HEK293 (cell line): Measurements from ENCODE around the gene FNDC1.

Experiments used
- CTCF ChIA-PET: fragments of 350-600 bp; formaldehyde crosslinking; extraction: SDS; loops from one replicate; lab custom pipeline; 2021; ENCODE audit warnings: antibody characterized with exemption; lab: Yijun Ruan, JAX
- POLR2A ChIA-PET: fragments of 300-600 bp; formaldehyde crosslinking; extraction: SDS; loops from one replicate; lab custom pipeline; 2020; ENCODE audit warnings: antibody characterized with exemption, inconsistent platforms; lab: Yijun Ruan, JAX
- H3K27ac ChIP-seq: fragments of 200-500 bp; sonication (Bioruptor generic); 2 replicates; pipeline ENCODE4 v1.5.1; 2014; ENCODE audit warnings: low read depth, low read length, control low read depth, inconsistent platforms; ENCODE audit errors: extremely low read depth
- H3K36me3 ChIP-seq, 2 experiments: fragments of 200-500 bp in 1 of 2; sonication (Bioruptor generic) in 1 of 2; 1 replicate in 1 of 2; 2 replicates in 1 of 2; pipeline ENCODE4 v1.5.1; 2014 to 2017; ENCODE audit warnings: inconsistent platforms in 2 of 2, low read length in 2 of 2; ENCODE audit not compliant: control insufficient read depth in 2 of 2, insufficient read depth in 1 of 2
- H3K4me1 ChIP-seq: fragments of 200-500 bp; sonication (Bioruptor generic); 2 replicates; pipeline ENCODE4 v1.5.1; 2014; ENCODE audit warnings: mild to moderate bottlenecking, low read length, inconsistent platforms; ENCODE audit not compliant: control insufficient read depth, insufficient read depth
- H3K4me3 ChIP-seq: 2 replicates; pipeline ENCODE4 v1.5.1; 2011; ENCODE audit warnings: low read depth, mild to moderate bottlenecking, control low read depth, low read length, moderate library complexity
- H3K9me3 ChIP-seq: fragments of 200-500 bp; sonication (Bioruptor generic); 2 replicates; pipeline ENCODE4 v1.5.1; 2014; ENCODE audit warnings: low read depth, low read length, inconsistent platforms; ENCODE audit not compliant: control insufficient read depth, insufficient read depth
- GLI2 ChIP-seq: fragments of 450-650 bp; formaldehyde crosslinking; IDR thresholded peaks from 2 replicates; pipeline ENCODE4; 2017; ENCODE audit warnings: missing biosample characterization, missing genetic modification characterization, low read depth, borderline replicate concordance
- KLF8 ChIP-seq: fragments of 450-650 bp; formaldehyde crosslinking; IDR thresholded peaks from 2 replicates; pipeline ENCODE4 v1.5.1; 2016; ENCODE audit warnings: missing biosample characterization, missing genetic modification characterization
- MZF1 ChIP-seq: fragments of 450-650 bp; formaldehyde crosslinking; IDR thresholded peaks from 2 replicates; pipeline ENCODE4 v1.5.1; 2017; ENCODE audit warnings: missing biosample characterization, missing genetic modification characterization, borderline replicate concordance
- OSR2 ChIP-seq: fragments of 450-650 bp; formaldehyde crosslinking; IDR thresholded peaks from 2 replicates; pipeline ENCODE4 v1.5.1; 2016; ENCODE audit warnings: missing biosample characterization, missing genetic modification characterization
- SCRT2 ChIP-seq: fragments of 450-650 bp; formaldehyde crosslinking; IDR thresholded peaks from 2 replicates; pipeline ENCODE4 v1.5.1; 2016; ENCODE audit warnings: missing biosample characterization, missing genetic modification characterization
- ZBTB1 ChIP-seq: fragments of 450-650 bp; formaldehyde crosslinking; IDR thresholded peaks from 2 replicates; pipeline ENCODE4 v1.5.1; 2016; ENCODE audit warnings: missing biosample characterization, missing genetic modification characterization
- ZFP37 ChIP-seq: fragments of 450-650 bp; formaldehyde crosslinking; IDR thresholded peaks from 2 replicates; pipeline ENCODE4 v1.5.1; 2016; ENCODE audit warnings: missing biosample characterization, missing genetic modification characterization
- ZNF24 ChIP-seq: fragments of 450-650 bp; formaldehyde crosslinking; IDR thresholded peaks from 2 replicates; pipeline ENCODE4 v1.5.1; 2016; ENCODE audit warnings: missing biosample characterization, missing genetic modification characterization
- ZNF350 ChIP-seq: fragments of 450-650 bp; formaldehyde crosslinking; IDR thresholded peaks from 2 replicates; pipeline ENCODE4 v1.5.0; 2017; ENCODE audit warnings: missing biosample characterization, mild to moderate bottlenecking, missing genetic modification characterization
- ZNF548 ChIP-seq: fragments of 450-650 bp; formaldehyde crosslinking; IDR thresholded peaks from 2 replicates; pipeline ENCODE4 v1.5.1; 2016; ENCODE audit warnings: missing biosample characterization, missing genetic modification characterization
- ZNF610 ChIP-seq: fragments of 450-650 bp; formaldehyde crosslinking; IDR thresholded peaks from 2 replicates; pipeline ENCODE4 v1.5.1; 2016; ENCODE audit warnings: missing biosample characterization, missing genetic modification characterization, borderline replicate concordance
- ZNF654 ChIP-seq: fragments of 450-650 bp; formaldehyde crosslinking; IDR thresholded peaks from 2 replicates; pipeline ENCODE4 v1.5.1; 2016; ENCODE audit warnings: low read depth, missing biosample characterization, missing genetic modification characterization
- ZNF660 ChIP-seq: fragments of 450-650 bp; IDR thresholded peaks from 2 replicates; pipeline ENCODE4 v1.5.1; 2018; ENCODE audit warnings: missing biosample characterization, mild to moderate bottlenecking, missing genetic modification characterization
- TF ChIP-seq, protein P1 (sequence below): fragments of 450-650 bp; formaldehyde crosslinking; IDR thresholded peaks from 2 replicates; pipeline ENCODE4 v1.5.1; 2017; ENCODE audit warnings: missing biosample characterization, missing genetic modification characterization
- TF ChIP-seq, protein P2 (sequence below): fragments of 450-650 bp; formaldehyde crosslinking; IDR thresholded peaks from 2 replicates; pipeline ENCODE4 v1.5.1; 2017; ENCODE audit warnings: missing biosample characterization, missing genetic modification characterization
- TF ChIP-seq, protein P3 (sequence below): fragments of 450-650 bp; formaldehyde crosslinking; IDR thresholded peaks from 2 replicates; pipeline ENCODE4 v1.5.1; 2016; ENCODE audit warnings: missing biosample characterization, missing genetic modification characterization
- TF ChIP-seq, protein P4 (sequence below): fragments of 450-650 bp; formaldehyde crosslinking; IDR thresholded peaks from 2 replicates; pipeline ENCODE4 v1.5.1; 2017; ENCODE audit warnings: missing biosample characterization, missing genetic modification characterization
- TF ChIP-seq, protein P5 (sequence below): fragments of 450-650 bp; formaldehyde crosslinking; IDR thresholded peaks from 2 replicates; pipeline ENCODE4 v1.5.1; 2016; ENCODE audit warnings: missing biosample characterization, missing genetic modification characterization

FNDC1 gene

DNA sequence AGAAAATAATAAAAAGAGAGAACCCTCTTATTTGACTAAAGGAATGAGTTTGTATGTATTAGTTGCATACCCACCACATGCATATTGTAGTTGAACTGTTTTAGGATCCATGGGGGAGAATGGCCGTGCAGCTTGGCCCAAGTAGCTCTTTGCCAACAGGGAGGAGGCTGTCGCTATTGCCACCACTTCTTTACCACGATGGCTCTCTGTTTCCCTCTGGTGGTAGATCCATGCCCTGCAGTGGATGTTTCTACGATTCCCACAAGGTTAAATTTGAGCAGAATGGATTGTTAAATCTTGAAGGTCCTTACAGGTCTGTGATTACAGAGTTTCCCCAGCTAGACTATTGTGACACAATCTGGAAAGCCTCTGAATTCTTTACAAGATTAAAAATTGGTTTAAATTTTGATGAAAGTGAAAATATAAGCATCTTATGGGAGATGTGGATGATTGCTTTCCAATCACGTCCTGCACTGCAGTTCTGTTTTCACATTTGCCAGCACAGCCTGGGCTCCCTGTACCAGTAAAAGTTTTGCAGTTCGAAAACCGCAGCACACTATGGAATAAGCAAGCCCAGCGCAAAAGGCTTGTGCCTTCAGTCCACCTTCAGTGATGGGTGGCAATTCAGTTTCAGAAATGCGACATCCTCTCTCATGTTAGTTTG is 34.4 kb upstream of the FNDC1 start (continued):
- TF ChIP-seq ZNF660 (tag by site-specific recombination) (0 out of 2 replicates have a peak, but pooled peaks have one; percentile 42), ZBTB1 (no peak), ZFP37 (no peak), ZNF654 (tag by site-specific recombination) (peak; percentile 82)
- TF ChIP-seq, protein P1, sequence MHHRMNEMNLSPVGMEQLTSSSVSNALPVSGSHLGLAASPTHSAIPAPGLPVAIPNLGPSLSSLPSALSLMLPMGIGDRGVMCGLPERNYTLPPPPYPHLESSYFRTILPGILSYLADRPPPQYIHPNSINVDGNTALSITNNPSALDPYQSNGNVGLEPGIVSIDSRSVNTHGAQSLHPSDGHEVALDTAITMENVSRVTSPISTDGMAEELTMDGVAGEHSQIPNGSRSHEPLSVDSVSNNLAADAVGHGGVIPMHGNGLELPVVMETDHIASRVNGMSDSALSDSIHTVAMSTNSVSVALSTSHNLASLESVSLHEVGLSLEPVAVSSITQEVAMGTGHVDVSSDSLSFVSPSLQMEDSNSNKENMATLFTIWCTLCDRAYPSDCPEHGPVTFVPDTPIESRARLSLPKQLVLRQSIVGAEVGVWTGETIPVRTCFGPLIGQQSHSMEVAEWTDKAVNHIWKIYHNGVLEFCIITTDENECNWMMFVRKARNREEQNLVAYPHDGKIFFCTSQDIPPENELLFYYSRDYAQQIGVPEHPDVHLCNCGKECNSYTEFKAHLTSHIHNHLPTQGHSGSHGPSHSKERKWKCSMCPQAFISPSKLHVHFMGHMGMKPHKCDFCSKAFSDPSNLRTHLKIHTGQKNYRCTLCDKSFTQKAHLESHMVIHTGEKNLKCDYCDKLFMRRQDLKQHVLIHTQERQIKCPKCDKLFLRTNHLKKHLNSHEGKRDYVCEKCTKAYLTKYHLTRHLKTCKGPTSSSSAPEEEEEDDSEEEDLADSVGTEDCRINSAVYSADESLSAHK (tag by site-specific recombination) = 0 out of 2 replicates have a peak, but pooled peaks have one; percentile 25

DNA sequence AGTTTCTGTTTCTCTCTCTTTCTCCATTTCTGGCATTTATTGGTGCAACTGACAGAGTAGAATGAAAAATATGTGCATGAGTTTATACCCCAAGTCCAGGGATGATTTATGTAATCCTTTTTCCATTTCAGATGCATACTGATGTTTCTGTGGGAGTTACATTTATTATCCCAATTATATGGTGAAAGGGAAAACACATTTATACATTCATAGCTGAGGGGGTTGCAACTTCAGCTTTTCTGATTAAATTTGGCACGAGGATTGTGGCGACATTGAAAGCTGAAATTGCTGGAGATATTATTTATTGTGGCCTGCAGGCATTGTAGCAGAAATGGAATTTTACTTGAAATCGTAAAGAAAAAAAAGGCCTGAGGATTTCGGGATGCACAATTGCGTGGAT is 31.5 kb upstream of the FNDC1 start:
- H3K36me3 ChIP-seq = no peaks in the 10 kb centered on the region
- H3K9me3 ChIP-seq = no peaks in the 10 kb centered on the region
- H3K4me1 ChIP-seq = no peaks in the 10 kb centered on the region
- CTCF ChIA-PET = interaction anchor here (0.6 to 6.0 kb wide), 6 partner anchors 11 to 947 kb away, joined by 3 to 96 read pairs (median 3); partner anchors contain the start of gene TAGAP
- no peak for TF ChIP-seq ZNF610 (tag by site-specific recombination)
- TF ChIP-seq, protein P2, sequence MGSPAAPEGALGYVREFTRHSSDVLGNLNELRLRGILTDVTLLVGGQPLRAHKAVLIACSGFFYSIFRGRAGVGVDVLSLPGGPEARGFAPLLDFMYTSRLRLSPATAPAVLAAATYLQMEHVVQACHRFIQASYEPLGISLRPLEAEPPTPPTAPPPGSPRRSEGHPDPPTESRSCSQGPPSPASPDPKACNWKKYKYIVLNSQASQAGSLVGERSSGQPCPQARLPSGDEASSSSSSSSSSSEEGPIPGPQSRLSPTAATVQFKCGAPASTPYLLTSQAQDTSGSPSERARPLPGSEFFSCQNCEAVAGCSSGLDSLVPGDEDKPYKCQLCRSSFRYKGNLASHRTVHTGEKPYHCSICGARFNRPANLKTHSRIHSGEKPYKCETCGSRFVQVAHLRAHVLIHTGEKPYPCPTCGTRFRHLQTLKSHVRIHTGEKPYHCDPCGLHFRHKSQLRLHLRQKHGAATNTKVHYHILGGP (tag by site-specific recombination) = no peak
- TF ChIP-seq MZF1 (tag by site-specific recombination) = no peak
- no peak for TF ChIP-seq ZNF350 (tag by site-specific recombination)
- TF ChIP-seq, protein P3, sequence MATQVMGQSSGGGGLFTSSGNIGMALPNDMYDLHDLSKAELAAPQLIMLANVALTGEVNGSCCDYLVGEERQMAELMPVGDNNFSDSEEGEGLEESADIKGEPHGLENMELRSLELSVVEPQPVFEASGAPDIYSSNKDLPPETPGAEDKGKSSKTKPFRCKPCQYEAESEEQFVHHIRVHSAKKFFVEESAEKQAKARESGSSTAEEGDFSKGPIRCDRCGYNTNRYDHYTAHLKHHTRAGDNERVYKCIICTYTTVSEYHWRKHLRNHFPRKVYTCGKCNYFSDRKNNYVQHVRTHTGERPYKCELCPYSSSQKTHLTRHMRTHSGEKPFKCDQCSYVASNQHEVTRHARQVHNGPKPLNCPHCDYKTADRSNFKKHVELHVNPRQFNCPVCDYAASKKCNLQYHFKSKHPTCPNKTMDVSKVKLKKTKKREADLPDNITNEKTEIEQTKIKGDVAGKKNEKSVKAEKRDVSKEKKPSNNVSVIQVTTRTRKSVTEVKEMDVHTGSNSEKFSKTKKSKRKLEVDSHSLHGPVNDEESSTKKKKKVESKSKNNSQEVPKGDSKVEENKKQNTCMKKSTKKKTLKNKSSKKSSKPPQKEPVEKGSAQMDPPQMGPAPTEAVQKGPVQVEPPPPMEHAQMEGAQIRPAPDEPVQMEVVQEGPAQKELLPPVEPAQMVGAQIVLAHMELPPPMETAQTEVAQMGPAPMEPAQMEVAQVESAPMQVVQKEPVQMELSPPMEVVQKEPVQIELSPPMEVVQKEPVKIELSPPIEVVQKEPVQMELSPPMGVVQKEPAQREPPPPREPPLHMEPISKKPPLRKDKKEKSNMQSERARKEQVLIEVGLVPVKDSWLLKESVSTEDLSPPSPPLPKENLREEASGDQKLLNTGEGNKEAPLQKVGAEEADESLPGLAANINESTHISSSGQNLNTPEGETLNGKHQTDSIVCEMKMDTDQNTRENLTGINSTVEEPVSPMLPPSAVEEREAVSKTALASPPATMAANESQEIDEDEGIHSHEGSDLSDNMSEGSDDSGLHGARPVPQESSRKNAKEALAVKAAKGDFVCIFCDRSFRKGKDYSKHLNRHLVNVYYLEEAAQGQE (tag by site-specific recombination) = no peak
- no peak for TF ChIP-seq GLI2 (tag by site-specific recombination)
- TF ChIP-seq, protein P4, sequence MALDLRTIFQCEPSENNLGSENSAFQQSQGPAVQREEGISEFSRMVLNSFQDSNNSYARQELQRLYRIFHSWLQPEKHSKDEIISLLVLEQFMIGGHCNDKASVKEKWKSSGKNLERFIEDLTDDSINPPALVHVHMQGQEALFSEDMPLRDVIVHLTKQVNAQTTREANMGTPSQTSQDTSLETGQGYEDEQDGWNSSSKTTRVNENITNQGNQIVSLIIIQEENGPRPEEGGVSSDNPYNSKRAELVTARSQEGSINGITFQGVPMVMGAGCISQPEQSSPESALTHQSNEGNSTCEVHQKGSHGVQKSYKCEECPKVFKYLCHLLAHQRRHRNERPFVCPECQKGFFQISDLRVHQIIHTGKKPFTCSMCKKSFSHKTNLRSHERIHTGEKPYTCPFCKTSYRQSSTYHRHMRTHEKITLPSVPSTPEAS (tag by site-specific recombination) = no peak
- TF ChIP-seq ZNF548 (tag by site-specific recombination) = no peak
- no peak for TF ChIP-seq ZNF24 (tag by site-specific recombination)
- no peak for TF ChIP-seq OSR2 (tag by site-specific recombination)
- TF ChIP-seq, protein P5, sequence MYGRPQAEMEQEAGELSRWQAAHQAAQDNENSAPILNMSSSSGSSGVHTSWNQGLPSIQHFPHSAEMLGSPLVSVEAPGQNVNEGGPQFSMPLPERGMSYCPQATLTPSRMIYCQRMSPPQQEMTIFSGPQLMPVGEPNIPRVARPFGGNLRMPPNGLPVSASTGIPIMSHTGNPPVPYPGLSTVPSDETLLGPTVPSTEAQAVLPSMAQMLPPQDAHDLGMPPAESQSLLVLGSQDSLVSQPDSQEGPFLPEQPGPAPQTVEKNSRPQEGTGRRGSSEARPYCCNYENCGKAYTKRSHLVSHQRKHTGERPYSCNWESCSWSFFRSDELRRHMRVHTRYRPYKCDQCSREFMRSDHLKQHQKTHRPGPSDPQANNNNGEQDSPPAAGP (tag by site-specific recombination) = no peak
- no peak for TF ChIP-seq SCRT2 (tag by site-specific recombination)
- no peak for TF ChIP-seq KLF8
- no peak overlapping the region for H3K27ac ChIP-seq
- POLR2A ChIA-PET = interaction anchor here (0.6 kb wide), 1 partner anchor 680 kb away, joined by 3 read pairs; no protein-coding TSS in a partner anchor
- H3K4me3 ChIP-seq = no peak overlapping the region
